ENCODE data around the gene GRM8.

GRM8 gene

DNA sequence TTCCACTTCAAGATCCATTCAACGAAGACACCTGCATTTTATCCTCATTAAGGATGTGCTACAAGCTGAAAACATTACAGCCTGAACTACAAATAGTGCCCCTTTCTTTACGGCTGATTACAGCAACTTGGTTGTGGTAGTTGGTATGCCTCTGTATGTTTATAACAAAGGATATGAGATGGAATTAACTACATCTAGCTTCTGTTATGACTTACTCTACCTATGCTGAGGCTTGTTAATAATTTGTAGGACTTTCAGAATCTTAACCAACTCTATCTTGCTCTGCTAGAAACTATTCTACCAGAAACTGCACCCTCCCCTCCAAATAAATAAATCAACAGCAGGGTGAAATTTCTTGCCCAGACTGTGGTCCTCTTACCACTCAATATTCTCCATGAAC, 448.1 kb downstream of the GRM8 start:
- no peak for FAIRE-seq

DNA sequence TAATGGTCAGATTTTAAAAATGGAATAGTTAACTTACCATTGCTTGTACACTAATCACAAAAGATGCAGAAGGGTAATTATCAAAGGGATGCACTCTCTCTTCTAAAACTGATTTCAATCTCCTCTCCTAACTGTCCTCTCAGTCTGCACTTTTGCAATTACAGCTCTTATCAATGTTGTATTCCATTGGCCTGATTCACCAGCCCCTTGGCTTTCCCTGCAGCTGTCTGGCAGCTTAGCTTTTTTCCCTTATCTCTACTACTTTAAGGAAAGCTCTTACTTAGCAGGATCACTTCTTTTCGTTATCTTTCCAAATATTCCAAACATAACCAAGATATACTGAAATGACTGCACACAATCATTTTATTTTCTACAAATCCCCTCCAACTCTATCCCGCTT, 448.8 kb downstream of the GRM8 start:
- no peak for FAIRE-seq

DNA sequence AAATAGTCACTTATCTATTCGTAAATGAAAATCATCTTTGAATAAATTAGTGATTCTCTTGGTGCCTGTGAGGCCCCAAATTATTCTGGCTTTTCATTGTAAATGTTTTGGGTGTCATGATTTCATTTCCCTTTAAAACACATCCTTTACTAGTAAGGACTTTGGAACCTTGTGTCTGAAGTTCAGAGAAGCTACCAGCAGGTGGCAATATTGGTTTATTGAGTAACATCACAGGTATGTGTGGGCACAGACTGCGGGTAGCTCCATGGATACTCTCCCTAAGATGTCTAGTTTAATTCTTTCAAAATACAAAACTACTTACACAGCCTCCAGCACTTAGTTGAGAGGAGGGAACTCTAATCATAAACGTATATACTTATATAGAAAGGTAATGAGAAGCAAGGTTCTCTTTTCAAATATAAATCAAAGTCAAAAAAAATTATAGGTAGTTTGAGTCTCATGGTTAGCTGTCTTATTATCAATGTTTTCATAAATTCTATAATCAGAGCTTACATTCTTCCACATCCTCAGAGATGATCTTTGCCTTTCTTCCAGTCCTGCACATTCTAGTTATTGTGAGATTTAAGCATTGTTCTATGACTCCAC, 449.6 kb downstream of the GRM8 start:
- FAIRE-seq, result peak; percentile 38

DNA sequence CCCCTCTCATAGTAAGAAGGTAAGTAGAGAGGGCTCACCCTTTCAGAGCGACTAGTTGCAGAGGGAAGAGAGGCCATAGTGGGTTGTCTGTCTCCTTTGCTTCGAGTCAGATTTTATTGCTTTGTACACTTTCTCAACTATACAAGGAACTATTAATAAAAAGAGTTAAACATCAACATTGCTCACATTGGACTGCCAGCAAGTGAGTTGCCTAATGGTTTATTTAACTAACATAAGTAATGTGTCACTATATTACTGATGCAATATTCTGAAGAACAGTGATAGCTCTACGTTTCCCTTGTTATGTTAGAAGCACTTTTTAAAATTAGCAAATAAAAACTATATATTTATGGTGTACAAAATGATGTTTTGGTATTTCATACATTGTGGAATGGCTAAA, 451.0 kb downstream of the GRM8 start:
- FAIRE-seq, result no peak

DNA sequence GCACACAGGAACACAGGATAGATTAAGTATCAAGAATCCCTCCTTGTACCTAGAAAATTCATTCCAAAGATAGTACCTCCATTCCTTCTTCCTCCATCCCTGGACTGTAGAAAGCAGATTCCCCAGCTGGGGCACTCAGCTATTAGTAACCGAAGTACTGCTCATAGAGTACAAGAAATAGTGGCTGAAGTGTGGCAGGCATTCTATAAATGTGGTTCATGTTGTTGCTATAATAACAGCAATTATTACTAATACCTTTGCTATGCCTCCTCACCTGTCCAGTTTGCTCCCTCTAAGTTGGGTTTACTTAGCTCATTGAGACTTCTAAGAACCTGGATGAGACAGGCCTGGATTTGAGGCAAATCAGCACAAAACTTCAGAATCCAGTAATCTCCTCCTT, 453.2 kb downstream of the GRM8 start:
- FAIRE-seq, result no peak

DNA sequence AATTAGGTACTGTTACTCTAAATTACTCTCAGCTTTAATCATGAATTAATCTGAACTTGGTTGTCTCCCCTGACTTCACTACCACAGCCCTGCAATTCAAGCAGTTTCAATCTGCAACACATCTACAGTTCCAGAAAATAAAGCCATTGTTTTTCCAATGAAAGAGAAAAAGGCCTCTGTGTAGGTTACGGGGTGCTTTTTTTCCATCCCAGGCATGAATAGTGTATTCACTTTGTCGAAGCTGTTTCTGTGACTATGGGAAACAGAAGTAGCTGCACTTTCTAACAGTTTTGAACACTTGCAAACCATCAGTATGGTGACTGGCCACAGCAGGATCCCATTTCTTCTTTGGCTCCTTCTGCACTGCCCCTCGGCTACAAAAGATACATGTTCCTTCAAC, 460.2 kb downstream of the GRM8 start:
- FAIRE-seq, result no peak

DNA sequence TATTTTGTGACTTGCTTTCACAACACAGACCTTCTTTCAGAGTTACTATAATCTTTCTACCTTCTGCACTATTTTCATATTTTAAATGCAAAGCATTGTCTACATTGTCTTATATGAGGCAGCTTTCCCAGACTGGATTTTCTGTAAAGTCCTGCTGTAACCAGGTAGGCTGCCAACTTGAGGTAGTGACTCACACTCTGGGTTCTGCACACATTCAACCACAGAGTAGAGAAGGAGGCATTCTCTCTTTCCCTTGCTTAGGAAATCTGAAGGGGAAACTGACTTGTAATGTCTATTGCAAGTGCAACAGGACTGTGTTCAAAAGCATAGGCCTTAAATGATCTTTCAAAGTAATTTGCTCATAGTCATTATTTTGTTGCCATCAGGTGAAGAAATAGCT, 461.4 kb downstream of the GRM8 start:
- no peak for FAIRE-seq

DNA sequence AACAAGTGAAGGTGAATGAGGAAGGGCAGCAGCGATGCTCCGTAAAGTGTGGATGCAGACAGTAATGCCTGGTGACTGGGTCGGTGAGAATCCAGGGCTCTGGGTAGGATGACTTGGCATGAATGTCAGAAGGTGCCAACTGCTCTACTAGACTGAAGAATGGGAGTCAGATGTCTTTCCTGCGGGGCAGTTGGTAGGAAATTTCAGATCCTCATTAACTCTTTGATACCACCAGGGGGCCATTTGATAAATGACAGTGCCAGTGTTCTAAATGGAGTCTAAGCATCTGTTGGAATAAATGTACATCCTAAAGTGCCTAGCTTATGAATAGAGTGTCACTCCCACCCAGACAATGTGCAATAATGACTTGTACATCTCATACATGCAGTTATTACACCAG, 462.0 kb downstream of the GRM8 start:
- FAIRE-seq, result no peak

DNA sequence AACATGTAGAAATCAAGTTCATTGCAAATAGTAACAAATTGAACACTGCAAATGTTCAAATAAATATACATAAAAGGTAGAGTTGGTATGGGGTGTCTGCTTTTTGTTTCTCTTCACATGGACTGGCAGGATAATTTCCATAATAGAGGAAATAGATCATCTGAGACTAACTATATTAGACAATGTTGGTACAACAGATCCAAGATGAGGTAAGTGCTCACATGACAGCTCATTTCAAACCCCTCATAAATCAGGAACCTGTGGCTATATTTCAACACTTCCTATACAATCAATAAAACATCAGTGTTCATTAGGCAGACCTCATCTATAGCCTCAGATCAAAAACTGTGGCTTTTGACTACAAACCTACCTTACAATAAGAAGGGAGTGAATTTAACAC, 469.1 kb downstream of the GRM8 start:
- no peak for FAIRE-seq

DNA sequence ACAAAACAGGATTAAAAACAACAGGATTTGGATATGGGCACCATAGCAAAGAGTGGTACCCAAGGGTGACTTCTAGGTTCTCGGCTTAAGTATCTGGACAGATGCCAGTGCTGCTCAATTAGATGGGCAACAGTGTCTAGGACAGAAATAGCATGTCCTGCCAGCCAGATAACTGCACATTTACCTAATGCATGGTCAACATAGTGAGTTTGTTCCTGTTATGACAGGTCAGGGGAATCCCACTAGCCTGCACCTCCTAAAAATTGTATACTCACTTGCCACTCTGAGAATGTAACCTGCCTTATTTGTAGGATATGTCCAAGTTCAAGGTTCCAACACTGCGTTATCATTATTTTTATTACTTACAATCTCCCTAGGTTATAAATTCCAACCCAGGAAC, 471.7 kb downstream of the GRM8 start:
- FAIRE-seq, result no peak

DNA sequence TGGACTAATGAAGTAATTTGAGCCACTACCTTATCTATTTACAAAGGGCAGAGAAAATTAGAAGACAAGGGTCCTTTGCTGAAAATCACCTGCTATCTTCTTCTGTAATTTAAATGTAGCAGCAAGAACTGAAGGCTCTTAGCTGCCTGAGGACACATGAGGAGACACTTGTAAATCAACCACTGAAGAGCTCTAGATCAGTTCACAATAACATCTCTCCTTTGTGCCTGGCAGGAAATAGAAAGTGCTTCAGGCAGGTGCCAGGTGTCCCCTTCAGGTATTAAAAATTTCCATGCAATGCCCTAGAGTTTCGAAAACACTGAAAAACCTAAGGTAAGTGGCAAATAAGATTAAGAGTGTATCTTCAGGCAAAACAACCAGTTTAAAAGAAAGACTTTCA, 474.6 kb downstream of the GRM8 start:
- no peak for FAIRE-seq

DNA sequence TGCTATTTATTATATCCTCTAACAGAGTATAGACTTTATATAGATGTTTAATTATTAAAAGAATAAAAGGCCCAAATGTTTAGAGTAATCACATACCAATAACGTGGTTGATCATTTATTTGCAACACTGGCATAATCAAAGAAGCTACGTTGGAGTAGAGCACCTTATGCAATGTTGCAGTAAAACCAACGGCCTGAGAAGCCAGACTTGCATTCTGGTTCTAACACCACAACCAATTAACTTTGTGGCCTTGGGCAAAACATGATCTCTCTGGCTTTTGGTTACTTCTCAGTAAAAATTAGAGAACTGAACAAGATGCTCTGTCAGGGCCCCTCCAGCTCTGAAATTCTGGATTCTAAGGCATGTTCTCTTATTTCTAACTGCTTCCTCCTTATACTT, 476.2 kb downstream of the GRM8 start:
- FAIRE-seq, result no peak

DNA sequence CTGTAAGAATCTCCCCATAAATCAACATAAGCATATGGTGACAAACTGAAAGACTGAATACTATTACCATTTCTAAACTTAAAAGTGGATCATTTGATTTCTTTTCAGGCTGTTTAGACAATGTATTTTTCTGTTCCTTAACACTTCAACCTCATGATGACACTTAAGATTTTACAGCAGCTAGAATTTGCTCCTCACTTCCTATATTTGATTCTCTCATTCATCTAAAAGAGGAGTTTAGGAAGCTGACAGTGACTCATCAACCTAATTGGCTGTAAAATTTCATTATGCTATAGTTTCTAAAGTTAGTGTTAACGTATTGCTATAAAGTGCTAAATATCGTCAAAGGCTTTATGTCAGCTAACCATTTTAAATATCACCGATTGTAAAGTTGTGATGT, 478.7 kb downstream of the GRM8 start:
- no peak for FAIRE-seq

DNA sequence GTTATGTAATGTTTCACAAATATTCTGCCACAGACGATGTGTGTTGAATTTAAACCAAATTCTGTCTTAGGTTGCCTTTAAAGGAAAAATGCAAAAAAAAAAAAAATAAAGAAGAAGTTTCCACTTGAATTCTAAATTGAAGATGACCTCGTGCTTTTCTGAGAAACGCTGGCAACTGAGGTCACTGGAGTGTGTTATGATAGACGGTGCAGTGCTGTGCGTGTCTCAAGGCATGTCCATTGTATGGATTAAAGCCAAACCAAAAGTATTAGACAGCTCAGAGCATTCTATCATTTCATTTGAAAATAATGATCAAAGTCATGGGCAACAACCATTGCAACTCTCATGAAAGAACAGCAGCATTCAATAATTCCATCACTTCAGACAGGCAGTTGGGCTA, 483.9 kb downstream of the GRM8 start:
- no peak for FAIRE-seq

DNA sequence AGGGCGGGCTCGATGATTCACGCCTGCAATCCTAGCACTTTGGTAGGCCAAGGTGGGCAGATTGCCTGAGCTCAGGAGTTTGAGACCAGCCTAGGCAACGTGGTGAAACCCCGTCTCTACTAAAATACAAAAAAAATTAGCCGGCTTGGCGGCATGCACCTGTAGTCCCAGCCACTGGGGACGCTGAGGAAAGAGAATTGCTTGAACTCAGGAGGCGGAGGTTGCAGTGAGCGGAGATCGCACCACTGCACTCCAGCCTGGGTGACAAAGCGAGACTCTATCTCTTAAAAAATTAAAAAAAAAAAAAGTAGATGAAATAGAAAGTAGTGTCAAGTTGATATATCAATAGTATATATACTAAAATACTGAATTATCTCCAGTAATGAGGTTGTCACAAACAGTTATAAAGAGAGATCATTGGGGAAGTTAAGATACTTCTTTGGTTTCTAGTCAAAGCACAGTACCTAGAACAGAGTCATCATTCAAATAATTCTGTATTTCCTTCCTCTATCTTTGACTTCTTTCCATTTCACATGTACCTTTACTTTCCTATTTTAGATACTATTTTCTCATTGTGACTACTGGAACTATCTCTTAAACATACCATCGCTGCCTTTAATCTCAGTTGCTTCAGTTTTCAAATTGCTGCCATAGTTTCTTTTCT, 491.7 kb downstream of the GRM8 start:
- FAIRE-seq, result no peak

DNA sequence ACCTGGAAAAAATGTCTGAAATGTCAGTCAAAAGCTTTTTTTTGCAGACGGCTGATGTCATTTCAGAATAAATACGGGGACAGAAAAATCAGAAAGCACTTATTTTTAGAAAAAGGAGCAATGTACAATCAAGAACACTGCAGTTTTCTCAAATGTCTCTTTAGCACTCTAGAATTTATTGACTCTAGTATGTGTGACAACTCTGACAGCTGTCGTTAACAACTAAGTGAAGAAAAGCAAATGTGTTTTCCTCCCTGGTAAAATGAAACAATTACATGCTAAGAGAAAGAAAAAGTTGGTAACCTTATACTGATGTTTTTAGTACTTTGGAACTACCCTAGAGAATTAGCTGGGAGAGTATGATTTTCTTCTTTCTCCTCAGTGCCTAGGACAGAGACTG, 497.4 kb downstream of the GRM8 start:
- FAIRE-seq, result no peak

DNA sequence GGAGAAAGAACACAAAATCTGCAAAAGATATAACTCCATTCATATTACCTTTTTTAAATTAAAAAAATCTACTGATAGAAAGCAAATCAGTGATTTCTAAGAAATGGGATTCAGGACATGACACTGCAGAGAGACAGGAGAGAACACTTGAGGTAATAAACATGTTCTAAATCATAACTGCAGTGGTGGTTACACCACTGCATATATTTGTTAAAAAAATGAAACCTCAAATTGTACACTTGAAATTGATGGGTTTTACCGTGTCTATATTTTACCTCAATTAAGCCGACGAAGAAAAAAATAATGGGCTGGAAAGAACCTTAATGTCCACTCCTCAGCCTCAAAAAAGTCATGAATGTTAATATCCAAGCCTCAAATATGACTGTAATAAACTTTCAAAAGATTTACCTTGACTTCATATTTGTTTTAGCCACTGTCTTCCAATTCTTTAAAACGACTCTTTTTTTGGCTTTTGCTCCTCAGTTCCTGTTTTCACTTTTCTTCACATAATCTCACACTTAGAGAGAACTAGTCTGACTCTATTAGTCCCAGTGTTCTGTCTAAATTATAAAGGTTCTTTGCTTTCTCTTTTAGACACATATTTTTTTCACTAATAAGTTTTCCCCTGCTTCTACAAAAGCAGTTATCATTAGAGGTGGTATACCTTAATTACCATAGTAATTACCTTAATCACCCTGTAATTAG, 502.4 kb downstream of the GRM8 start:
- no peak for FAIRE-seq

DNA sequence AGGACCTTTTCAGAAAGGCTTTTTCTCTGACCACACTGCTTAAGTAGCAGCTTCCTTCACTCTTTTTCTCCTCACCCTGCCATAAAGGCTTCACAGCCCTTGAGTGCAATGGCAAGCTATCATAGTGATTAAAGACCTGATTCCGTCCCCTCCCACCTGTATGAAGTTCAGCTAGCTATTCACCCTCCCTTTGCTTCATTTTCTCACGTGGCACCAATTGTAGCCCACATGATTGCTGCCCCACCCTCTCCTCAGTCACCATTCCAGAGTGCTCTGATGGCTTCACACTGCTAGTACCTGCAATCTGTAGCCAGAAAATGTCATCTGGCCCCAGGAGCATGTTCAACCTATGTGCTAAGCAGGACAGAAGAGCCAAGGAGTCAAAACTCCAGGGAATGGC, 523.8 kb downstream of the GRM8 start:
- no peak for FAIRE-seq

DNA sequence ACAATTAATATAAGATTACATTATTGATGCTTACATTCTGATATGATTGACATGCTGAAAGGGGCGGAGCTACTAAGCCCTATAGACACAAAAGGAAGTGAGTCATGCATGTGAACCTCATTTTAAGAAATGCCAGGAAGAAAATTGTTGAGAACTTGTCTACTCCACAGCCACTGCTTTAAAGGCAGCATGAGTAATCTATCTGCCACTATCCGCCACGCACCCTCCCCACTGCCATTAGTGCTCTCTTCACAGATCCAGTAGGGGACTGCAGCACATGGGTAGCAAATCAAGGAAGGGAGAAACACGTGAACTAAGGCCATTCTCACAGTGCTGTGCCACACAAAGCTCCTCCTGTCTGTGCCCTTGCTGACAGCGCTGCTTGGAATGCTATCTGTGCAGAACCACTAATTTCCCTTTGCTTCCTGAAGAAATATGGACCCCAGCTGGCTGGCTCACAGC, 524.8 kb downstream of the GRM8 start:
- FAIRE-seq, result no peak

DNA sequence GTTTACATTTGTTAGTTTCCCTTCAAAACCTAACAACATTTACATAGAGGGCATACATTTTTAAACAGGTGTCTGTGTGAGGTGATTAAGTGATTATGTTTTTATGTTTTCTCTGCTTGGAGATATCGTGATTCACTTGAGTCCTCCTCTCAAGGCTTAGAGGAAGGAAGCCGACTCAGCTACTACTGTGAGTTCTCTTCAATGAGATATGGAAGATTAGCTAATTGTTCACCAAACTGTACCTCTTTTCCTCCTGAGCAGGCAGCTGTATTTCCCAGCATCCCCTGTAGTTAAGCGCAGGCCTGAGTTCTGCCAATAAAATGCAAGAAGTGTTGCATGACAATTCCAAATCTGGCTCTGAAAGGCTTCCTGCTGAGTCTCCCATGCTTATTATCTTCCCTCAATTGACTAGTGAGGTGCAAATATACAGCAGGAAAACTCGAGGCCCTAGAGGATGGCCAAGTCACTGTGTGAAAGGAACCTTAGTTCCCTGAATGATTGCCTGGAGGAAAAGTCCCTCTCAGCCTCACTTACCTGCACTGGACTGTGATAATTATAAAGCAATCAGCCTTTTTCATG, 528.7 kb downstream of the GRM8 start:
- FAIRE-seq, result no peak

DNA sequence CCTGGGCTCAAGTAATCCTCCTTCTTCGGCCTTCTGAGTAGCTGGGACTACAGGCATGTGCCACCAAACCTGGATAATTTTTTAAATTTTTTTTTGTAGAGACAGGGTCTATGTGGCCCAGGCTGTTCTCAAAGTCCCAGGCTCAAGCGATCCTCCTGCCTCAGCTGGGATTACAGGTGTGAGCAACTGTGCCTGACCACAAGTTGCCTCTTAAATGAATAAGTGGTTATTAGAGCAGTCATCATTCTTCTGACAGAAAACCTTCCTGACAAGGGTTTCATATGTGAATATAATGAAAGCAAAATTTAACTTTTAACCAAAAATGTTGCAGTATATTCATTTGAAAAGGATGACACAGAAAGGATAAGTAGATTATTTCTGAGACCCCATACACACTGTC, 532.5 kb downstream of the GRM8 start:
- FAIRE-seq, result no peak

DNA sequence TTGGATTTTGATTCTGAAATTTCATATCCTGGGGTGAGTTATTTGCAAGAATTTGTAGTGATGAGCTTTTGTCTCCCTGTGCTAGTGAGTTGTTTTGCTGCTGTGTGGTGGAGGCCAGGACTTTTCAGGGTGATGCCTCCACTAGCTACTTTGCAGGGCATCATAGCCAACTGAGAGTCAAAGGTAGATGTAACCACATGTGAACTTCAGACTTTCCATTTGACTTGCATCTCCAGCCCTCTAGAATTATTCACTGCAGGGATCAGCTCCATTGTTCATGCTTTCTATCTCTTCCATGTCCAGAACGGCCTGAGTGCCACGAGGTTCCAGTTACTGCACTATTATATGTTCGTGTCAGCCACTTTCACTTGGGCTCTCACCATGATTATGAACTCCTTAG, 534.3 kb downstream of the GRM8 start:
- FAIRE-seq, result no peak

DNA sequence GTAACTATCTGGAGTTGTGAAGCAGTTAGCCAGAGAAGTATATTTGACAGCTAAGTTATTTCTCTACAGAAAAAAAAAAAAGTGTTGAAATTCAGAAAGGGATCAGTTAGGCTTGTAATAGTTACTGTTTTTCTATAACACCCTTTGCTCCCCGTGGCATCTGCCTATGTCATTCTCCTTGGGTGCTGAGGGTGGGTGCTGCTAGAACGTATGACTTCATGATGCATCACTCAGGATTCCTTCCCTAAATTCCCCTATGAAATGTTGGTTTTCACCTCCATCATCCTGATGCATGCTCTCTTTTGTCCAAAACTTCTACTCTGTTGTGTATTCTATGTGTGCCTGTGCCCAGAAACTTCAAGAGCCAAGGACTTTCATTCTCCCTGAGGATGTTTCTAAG, 536.4 kb downstream of the GRM8 start:
- no peak for FAIRE-seq

DNA sequence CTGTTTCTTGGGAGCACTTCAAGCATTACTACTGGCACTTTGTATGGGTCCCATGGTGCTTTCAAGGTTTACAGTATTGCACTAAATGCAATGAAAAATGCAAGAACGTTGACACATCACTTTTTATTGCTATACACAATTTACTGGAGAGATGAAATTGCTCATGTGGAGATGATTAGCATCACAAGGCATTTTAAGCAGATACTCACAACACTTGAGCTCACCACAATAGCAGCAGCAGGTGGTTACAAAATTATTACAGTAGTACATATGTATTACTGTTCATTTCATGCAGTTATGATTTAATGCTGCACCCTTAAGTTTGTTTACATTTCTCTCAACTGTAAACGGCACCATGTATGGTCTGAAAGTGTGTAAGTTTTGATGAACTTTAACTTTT, 537.7 kb downstream of the GRM8 start:
- FAIRE-seq, result no peak
